ENCODE data around the gene ARID1B.

DNA sequence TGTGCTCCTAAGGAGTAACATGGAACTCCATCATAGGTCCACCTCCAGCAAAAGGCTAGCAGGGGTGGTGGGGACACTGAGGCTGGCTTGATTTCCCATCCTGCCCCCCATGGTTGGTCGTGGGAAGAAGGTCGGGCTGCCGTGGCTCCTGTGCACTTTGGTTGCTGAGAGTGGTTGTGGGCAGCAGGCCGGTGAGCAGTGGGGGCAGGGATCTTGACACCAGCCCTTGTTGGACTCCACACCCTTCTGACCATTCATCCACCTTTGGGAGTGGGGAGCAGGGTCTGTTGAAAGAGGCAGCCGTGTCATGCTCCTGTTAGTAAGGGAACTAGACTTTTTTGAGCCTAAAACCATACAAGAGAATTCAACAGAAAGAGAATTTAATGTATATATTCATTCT lies 175.2 kb downstream of the ARID1B start:
- TF ChIP-seq, protein P1, sequence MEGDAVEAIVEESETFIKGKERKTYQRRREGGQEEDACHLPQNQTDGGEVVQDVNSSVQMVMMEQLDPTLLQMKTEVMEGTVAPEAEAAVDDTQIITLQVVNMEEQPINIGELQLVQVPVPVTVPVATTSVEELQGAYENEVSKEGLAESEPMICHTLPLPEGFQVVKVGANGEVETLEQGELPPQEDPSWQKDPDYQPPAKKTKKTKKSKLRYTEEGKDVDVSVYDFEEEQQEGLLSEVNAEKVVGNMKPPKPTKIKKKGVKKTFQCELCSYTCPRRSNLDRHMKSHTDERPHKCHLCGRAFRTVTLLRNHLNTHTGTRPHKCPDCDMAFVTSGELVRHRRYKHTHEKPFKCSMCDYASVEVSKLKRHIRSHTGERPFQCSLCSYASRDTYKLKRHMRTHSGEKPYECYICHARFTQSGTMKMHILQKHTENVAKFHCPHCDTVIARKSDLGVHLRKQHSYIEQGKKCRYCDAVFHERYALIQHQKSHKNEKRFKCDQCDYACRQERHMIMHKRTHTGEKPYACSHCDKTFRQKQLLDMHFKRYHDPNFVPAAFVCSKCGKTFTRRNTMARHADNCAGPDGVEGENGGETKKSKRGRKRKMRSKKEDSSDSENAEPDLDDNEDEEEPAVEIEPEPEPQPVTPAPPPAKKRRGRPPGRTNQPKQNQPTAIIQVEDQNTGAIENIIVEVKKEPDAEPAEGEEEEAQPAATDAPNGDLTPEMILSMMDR (IDR thresholded peaks at IDR 0.05; ENCODE audit: low read length): no peak
- TF ChIP-seq EZH2phosphoT487 (IDR thresholded peaks at IDR 0.05; ENCODE audit: low read length): no peak

Measured in MM.1S (cell line).